GM23338 (cell line): ENCODE data around the gene RRP36.

Experiments used
- CREB1 ChIP-seq: fragments of 250-450 bp; sonication (Bioruptor Pico); IDR thresholded peaks from 2 replicates; pipeline ENCODE4 v1.5.0; 2020; ENCODE audit warnings: low read depth, mild to moderate bottlenecking, moderate library complexity
- EZH2 ChIP-seq: fragments of 200-600 bp; sonication (generic); IDR thresholded peaks from one replicate; pipeline ENCODE4 v1.8.0; 2017; ENCODE audit warnings: antibody characterized with exemption, mild to moderate bottlenecking, low read depth; ENCODE audit not compliant: unreplicated experiment
- EZH2phosphoT487 ChIP-seq: fragments of 200-600 bp; sonication (generic); IDR thresholded peaks from one replicate; pipeline ENCODE4 v1.8.1; 2018; ENCODE audit warnings: antibody characterized with exemption; ENCODE audit not compliant: unreplicated experiment
- POLR2AphosphoS5 ChIP-seq: IDR thresholded peaks from 2 replicates; pipeline ENCODE4 v1.6.1; 2016; ENCODE audit warnings: antibody characterized with exemption, low read depth
- REST ChIP-seq: IDR thresholded peaks from one replicate; pipeline ENCODE4 v1.6.1; 2018; ENCODE audit warnings: antibody characterized with exemption; ENCODE audit not compliant: unreplicated experiment
- ZNF331 ChIP-seq: fragments of 250-450 bp; sonication (Bioruptor Pico); IDR thresholded peaks from 2 replicates; pipeline ENCODE4 v1.5.0; 2020; ENCODE audit warnings: low read depth, mild to moderate bottlenecking, moderate library complexity
- TF ChIP-seq, protein P1 (sequence below), 2 experiments: fragments of 200-600 bp in 1 of 2; sonication (generic) in 1 of 2; conservative IDR thresholded peaks; 2 replicates each; pipeline versions ENCODE4 v1.5.1 to v1.6.1; 2016 to 2017; ENCODE audit warnings: antibody characterized with exemption in 2 of 2, low read depth in 2 of 2, mild to moderate bottlenecking in 2 of 2, moderate library complexity in 1 of 2

DNA sequence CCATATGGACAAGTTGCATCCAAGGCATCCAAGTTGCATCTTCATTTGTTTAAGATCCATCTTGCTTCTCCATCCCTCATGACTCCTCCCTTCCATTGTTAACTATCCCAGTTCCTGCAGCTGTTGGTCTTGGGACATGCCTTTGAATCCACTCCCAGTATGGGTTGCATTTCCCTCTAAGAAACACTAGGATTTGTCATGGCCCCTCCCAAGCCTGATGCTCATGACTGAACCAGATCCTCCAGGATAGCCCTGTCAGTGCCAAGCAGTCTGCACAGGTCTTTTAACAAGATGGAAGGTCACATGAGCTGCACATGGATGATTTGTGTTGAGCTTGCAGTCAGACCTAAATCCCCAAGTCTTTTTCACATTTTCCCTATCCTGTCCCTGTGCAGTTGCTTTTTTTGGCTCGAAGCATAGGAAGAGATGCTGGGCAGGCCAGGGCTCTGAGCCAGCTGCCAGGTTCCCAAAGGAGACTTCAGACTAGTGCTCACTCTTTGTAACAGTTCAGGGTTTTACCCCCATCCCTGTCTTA is 32.9 kb upstream of the RRP36 start:
- TF ChIP-seq, protein P1, sequence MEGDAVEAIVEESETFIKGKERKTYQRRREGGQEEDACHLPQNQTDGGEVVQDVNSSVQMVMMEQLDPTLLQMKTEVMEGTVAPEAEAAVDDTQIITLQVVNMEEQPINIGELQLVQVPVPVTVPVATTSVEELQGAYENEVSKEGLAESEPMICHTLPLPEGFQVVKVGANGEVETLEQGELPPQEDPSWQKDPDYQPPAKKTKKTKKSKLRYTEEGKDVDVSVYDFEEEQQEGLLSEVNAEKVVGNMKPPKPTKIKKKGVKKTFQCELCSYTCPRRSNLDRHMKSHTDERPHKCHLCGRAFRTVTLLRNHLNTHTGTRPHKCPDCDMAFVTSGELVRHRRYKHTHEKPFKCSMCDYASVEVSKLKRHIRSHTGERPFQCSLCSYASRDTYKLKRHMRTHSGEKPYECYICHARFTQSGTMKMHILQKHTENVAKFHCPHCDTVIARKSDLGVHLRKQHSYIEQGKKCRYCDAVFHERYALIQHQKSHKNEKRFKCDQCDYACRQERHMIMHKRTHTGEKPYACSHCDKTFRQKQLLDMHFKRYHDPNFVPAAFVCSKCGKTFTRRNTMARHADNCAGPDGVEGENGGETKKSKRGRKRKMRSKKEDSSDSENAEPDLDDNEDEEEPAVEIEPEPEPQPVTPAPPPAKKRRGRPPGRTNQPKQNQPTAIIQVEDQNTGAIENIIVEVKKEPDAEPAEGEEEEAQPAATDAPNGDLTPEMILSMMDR (conservative IDR thresholded peaks at IDR 0.05; ENCODE audit: low read depth in 2 of 2), result no peak
- TF ChIP-seq EZH2phosphoT487 (no peak), POLR2AphosphoS5 (no peak), EZH2 (no peak), ZNF331 (CRISPR knock-in tag) (no peak), REST (no peak), CREB1 (CRISPR knock-in tag) (no peak)
